ENCODE results near the gene KBTBD13.
A peak's percentile ranks its signal among the peaks of the same experiment; 100 is the strongest.

The KBTBD13 gene

GRCh38 chr15:65050270-65050669, 26.3 kb upstream of the KBTBD13 start:
- TF ChIP-seq FOXP2 (optimal IDR thresholded peaks at IDR 0.05; ENCODE audit: borderline replicate concordance, extremely low read depth, extremely low read length, insufficient read depth) (no peak), POLR2AphosphoS5 (IDR thresholded peaks at IDR 0.05; ENCODE audit: low read depth, low read length) (no peak), SIN3A (IDR thresholded peaks at IDR 0.05; ENCODE audit: borderline replicate concordance, insufficient read depth, low read length) (no peak), TAF1 (IDR thresholded peaks at IDR 0.05; ENCODE audit: borderline replicate concordance, insufficient read depth, low read length) (no peak), REST (IDR thresholded peaks at IDR 0.05; ENCODE audit: insufficient read depth in 1 of 2, low read depth in 2 of 2, low read length in 2 of 2) (no peak)

- TF ChIP-seq SIN3A (IDR thresholded peaks at IDR 0.05; ENCODE audit: borderline replicate concordance, insufficient read depth, low read length) (no peak), POLR2AphosphoS5 (IDR thresholded peaks at IDR 0.05; ENCODE audit: low read depth, low read length) (no peak), FOXP2 (optimal IDR thresholded peaks at IDR 0.05; ENCODE audit: borderline replicate concordance, extremely low read depth, extremely low read length, insufficient read depth) (no peak), REST (IDR thresholded peaks at IDR 0.05; ENCODE audit: insufficient read depth in 1 of 2, low read depth in 2 of 2, low read length in 2 of 2) (no peak), TAF1 (IDR thresholded peaks at IDR 0.05; ENCODE audit: borderline replicate concordance, insufficient read depth, low read length) (no peak)
These were observed 25.3 kb upstream of the KBTBD13 start for GRCh38 chr15:65051266-65051665.

- TF ChIP-seq POLR2AphosphoS5 (IDR thresholded peaks at IDR 0.05; ENCODE audit: low read depth, low read length) (no peak), FOXP2 (optimal IDR thresholded peaks at IDR 0.05; ENCODE audit: borderline replicate concordance, extremely low read depth, extremely low read length, insufficient read depth) (no peak), REST (IDR thresholded peaks at IDR 0.05; ENCODE audit: insufficient read depth in 1 of 2, low read depth in 2 of 2, low read length in 2 of 2) (no peak), TAF1 (IDR thresholded peaks at IDR 0.05; ENCODE audit: borderline replicate concordance, insufficient read depth, low read length) (no peak), SIN3A (IDR thresholded peaks at IDR 0.05; ENCODE audit: borderline replicate concordance, insufficient read depth, low read length) (no peak)
These were observed 23.6 kb upstream of the KBTBD13 start for GRCh38 chr15:65052956-65053355.

- no peak; the same call in 1 of the 2 replicates for TF ChIP-seq SIN3A (IDR thresholded peaks at IDR 0.05; ENCODE audit: borderline replicate concordance, insufficient read depth, low read length)
- TF ChIP-seq REST (IDR thresholded peaks at IDR 0.05; ENCODE audit: insufficient read depth in 1 of 2, low read depth in 2 of 2, low read length in 2 of 2): no peak
- TF ChIP-seq POLR2AphosphoS5 (IDR thresholded peaks at IDR 0.05; ENCODE audit: low read depth, low read length): no peak
- peak; percentile 84 for TF ChIP-seq FOXP2 (optimal IDR thresholded peaks at IDR 0.05; ENCODE audit: borderline replicate concordance, extremely low read depth, extremely low read length, insufficient read depth)
These were observed 22.0 kb upstream of the KBTBD13 start for GRCh38 chr15:65054333-65055200.

Measured in PFSK-1 (cell line).